ENCODE measurements around the gene AHCYL2. TPM values are rescaled to one million over a fixed set of nuclear protein-coding genes. Genes with fewer than 3 reads are reported as not detected.

AHCYL2 gene
- total RNA-seq, 4 donors from 2014 or later = 8.7 to 17.3 (median 14.2) TPM

DNA sequence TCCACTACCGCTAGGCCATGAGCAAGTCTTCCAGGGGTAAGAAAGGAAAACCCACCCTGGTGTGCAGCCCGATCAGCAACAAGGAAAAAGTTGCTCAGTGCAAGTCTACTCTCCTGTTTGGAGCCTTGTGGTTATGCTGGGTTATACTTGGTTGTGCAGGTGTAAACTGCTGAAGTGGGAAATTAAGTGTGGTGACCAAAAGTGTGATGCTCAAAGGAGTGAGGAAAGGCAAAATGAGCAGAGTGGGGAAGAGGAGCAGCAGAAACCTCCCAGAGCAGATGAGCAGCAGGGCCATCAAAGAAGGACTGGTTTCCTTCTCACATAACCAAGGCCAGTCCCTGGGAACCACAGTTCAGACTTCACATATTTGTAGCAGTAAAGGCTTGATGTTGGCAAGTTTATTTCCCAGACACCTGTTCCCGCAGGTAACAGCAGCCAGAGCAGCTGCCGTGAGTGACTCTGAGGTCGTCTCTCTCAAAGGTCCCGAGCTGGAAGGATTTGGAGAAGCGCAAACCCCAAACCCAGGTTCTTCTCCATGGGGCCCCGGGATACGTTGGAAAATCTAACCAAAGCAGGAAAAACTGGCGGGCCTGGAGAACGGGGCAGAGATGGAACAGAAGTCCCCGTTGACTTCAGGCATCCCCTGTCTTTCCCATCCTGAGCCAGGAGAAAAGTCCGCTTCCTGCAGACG, 37.0 kb upstream of the AHCYL2 start:
- Histone ChIP-seq H3K4me1 (peaks cover 0 to 40% (median 9%) of the 10 kb centered on the region in 3 donors), H3K4me3 (peak overlapping the region; percentile 71 to 94), H3K9me3 (no peaks in the 10 kb centered on the region), H3K36me3 (no peaks in the 10 kb centered on the region), H3K27ac (peak overlapping the region in 3 of 4 donors; percentile 46 to 75 (median 72)), H3K27me3 (no peaks in the 10 kb centered on the region)
- TF ChIP-seq EP300 (IDR thresholded peaks at IDR 0.05) (no peak), POLR2A (IDR thresholded peaks at IDR 0.05) (no peak), POLR2AphosphoS5 (IDR thresholded peaks at IDR 0.05) (no peak), CTCF (IDR thresholded peaks at IDR 0.05) (no peak)
- 24 to 50% methylated on average over 4 to 11 of the region's 14 CpGs for WGBS, 2 donors (ENCODE audit: low coverage in 1 of 2)
- no peak for ATAC-seq

DNA sequence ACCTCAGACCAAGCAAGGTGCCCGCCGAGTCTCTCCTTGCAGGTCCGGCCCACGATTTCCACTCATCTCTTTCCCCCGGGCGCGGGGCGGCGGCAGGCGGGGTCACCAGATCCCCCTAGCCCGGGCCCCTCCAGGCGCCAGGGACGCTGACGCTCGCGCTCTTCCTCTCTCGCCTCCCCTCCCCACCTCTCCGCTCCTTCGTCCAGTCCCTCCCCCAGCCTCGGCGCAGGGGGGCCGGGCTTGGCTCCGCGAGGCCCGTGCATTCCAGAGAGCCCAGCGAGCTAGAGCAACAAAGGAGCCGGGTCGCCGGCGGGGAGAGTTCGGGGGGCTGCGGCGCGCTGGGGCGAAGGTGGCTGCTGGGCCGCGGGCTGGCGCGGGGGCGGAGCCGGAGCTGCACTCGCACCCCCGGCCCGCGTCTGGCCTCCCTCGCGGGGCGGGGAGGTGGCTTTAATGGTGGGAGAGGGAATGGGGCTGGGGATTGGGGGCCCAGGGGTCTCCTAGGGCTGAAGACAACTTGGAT, 36.4 kb upstream of the AHCYL2 start, which contains the start of gene SMO:
SMO (plus strand) TSS at position 262 of the 520 bp plus-strand sequence. CDS start 519 bp downstream, outside the sequence.
- H3K27ac ChIP-seq = peak within 1 kb of the TSS in 3 of 4 donors; percentile 46 to 75 (median 72)
- no peaks in the 10 kb centered on the region for H3K36me3 ChIP-seq
- H3K9me3 ChIP-seq = no peaks in the 10 kb centered on the region
- ATAC-seq = peak; percentile 87
- peak within 1 kb of the TSS; percentile 71 to 94 for H3K4me3 ChIP-seq
- TF ChIP-seq POLR2AphosphoS5 (IDR thresholded peaks at IDR 0.05) (no peak), CTCF (IDR thresholded peaks at IDR 0.05) (no peak), POLR2A (IDR thresholded peaks at IDR 0.05) (no peak), EP300 (IDR thresholded peaks at IDR 0.05) (no peak)
- H3K4me1 ChIP-seq = peaks cover 0 to 40% (median 9%) of the 10 kb centered on the region in 3 donors
- no peaks in the 10 kb centered on the region for H3K27me3 ChIP-seq
- 0% methylated on average over 1 of the region's 48 CpGs; no CpG with 5 or more reads in 1 of the 2 donors for WGBS, 2 donors (ENCODE audit: low coverage in 1 of 2)

- ATAC-seq = peak; percentile 68
- no peak for TF ChIP-seq EP300 (IDR thresholded peaks at IDR 0.05)
- no peak for TF ChIP-seq CTCF (IDR thresholded peaks at IDR 0.05)
- TF ChIP-seq POLR2A (IDR thresholded peaks at IDR 0.05) = no peak
- no peak for TF ChIP-seq POLR2AphosphoS5 (IDR thresholded peaks at IDR 0.05)
- Histone ChIP-seq H3K9me3 (no peaks in the 10 kb centered on the region), H3K36me3 (no peaks in the 10 kb centered on the region), H3K4me3 (peak overlapping the region; percentile 71 to 94), H3K27me3 (no peaks in the 10 kb centered on the region), H3K4me1 (peaks cover 0 to 40% (median 9%) of the 10 kb centered on the region in 3 donors), H3K27ac (peak overlapping the region in 3 of 4 donors; percentile 46 to 75 (median 72))
- 0 to 2% methylated on average over 3 to 5 of the region's 83 CpGs for WGBS, 2 donors (ENCODE audit: low coverage in 1 of 2)
These were observed 35.8 kb upstream of the AHCYL2 start for GRCh38 chr7:129188892-129189660.

DNA sequence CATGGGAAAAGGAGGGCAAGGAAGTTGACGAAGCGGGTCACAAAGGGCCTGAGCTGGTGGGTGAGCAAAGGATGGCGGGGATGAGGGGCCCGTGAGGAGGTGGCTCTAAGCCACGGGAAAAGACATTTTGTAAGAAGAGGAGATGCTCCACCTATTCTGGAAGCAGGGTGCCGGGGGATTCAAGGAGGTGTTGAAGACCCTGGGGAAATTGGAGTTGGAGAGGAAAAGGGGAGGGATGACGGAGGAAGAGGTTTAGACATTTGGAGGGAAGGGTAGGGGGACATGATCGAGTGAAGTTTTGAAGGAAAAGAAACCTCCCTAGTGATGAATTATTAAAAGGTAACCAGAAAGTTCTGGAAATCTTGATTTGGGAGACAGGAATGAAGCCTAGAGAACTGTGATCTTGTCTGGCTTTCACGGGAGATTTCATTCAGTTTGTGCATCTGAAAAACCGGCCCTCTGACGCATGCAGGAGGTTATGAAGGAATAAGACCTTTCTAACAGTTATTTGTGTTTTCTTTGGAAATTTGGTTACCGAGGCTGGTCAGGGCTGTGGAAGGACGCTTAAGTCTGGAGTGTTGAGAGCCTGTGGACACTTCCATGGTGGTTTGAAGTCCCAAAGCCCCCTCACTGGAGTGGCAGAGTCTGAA, 35.0 kb upstream of the AHCYL2 start:
- 26 to 40% methylated on average over 8 to 13 of the region's 13 CpGs for WGBS, 2 donors (ENCODE audit: low coverage in 1 of 2)

More for the DNA sequence above, 35.0 kb upstream of the AHCYL2 start:
- no peak for TF ChIP-seq EP300 (IDR thresholded peaks at IDR 0.05)
- TF ChIP-seq POLR2AphosphoS5 (IDR thresholded peaks at IDR 0.05) = no peak
- no peak for TF ChIP-seq CTCF (IDR thresholded peaks at IDR 0.05)
- no peak for TF ChIP-seq POLR2A (IDR thresholded peaks at IDR 0.05)
- Histone ChIP-seq H3K27ac (peak overlapping the region in 2 of 4 donors; percentile 72 to 75), H3K4me1 (peaks cover 0 to 40% (median 9%) of the 10 kb centered on the region in 3 donors), H3K9me3 (no peaks in the 10 kb centered on the region), H3K4me3 (peak overlapping the region; percentile 71 to 94), H3K27me3 (no peaks in the 10 kb centered on the region), H3K36me3 (no peaks in the 10 kb centered on the region)
- no peak for ATAC-seq

Measured in gastroesophageal sphincter (tissue), 4 donors.